SJCRH30 (cell line): ENCODE results near the gene ZNF638. TPM values are rescaled to one million over a fixed set of nuclear protein-coding genes. Genes with fewer than 3 reads are reported as not detected.

Experiments
- total RNA-seq: library from RNA; depleted of rRNA; stranded (reverse); fragments of >200 nt; shearing (Covaris generic); gene quantifications from 2 replicates; pipeline ENCODE4 v1.2.3, GENCODE V29; 2014; rRNA removed

Gene ZNF638
- total RNA-seq, 1 experiment from 2014 or later, result 197 TPM

Other genes with a start within 250 kb of the ZNF638 start
- 11.5 and 12.7 TPM in 2 replicates for gene MCEE, start 201.6 kb upstream of the ZNF638 start, total RNA-seq
- gene MPHOSPH10, start 201.1 kb upstream of the ZNF638 start, total RNA-seq, result 61.1 and 71.0 TPM in 2 replicates
- 2.8 and 3.1 TPM in 2 replicates for gene PAIP2B, start 104.7 kb upstream of the ZNF638 start, total RNA-seq
- gene DYSF, start 121.8 kb downstream of the ZNF638 start, total RNA-seq, result 13.9 and 15.2 TPM in 2 replicates